ENCODE results near the gene TUBA1C.

Gene TUBA1C

DNA sequence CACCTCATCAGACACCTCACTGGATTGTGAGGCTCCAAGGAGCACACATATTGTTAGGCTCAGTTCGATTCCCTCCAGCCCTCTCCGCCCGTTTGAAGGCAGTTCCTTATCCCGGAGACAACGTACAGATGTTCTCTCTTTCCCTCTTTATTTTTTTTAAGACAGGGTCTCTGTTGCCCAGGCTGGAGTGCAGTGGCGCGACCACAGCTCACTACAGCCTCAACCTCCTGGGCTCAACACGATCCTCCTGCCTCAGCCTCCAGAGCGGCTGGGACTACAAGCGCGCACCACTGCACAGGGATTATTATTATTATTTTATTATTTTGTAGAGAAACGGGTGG, 57.5 kb downstream of the TUBA1C start:
- Histone ChIP-seq H3K4me1 (no peaks in the 10 kb centered on the region), H3K9me3 (no peaks in the 10 kb centered on the region), H3K4me3 (ENCODE audit: low read depth, low read length) (peak overlapping the region; percentile 97), H3K27me3 (no peaks in the 10 kb centered on the region), H3K36me3 (peaks cover 15% of the 10 kb centered on the region)
- TF ChIP-seq CTCF (IDR thresholded peaks at IDR 0.05; ENCODE audit: low read depth, low read length) = no peak
- no peak for DNase-seq

GRCh38 chr12:49322708-49323523, 58.0 kb downstream of the TUBA1C start, which contains the start of gene TROAP:
TSS of gene TROAP (plus strand) at chr12:49323255. CDS start at chr12:49323609, 354 bp downstream.
- peak; percentile 99 for DNase-seq
- Histone ChIP-seq H3K27me3 (no peaks in the 10 kb centered on the region), H3K36me3 (peaks cover 21% of the 10 kb centered on the region), H3K9me3 (no peaks in the 10 kb centered on the region), H3K4me1 (no peaks in the 10 kb centered on the region), H3K4me3 (ENCODE audit: low read depth, low read length) (peak within 1 kb of the TSS; percentile 97)
- no peak for TF ChIP-seq CTCF (IDR thresholded peaks at IDR 0.05; ENCODE audit: low read depth, low read length)

GRCh38 chr12:49323524-49324097, 58.7 kb downstream of the TUBA1C start:
- Histone ChIP-seq H3K27me3 (no peaks in the 10 kb centered on the region), H3K36me3 (peaks cover 22% of the 10 kb centered on the region), H3K4me3 (ENCODE audit: low read depth, low read length) (peak overlapping the region; percentile 97), H3K9me3 (no peaks in the 10 kb centered on the region), H3K4me1 (no peaks in the 10 kb centered on the region)
- DNase-seq = no peak
- TF ChIP-seq CTCF (IDR thresholded peaks at IDR 0.05; ENCODE audit: low read depth, low read length) = no peak
